GM10266 (cell line): ENCODE data around the gene DYNLT2B.

ENCODE experiments used
- DNase-seq: peaks from one replicate; pipeline ENCODE4 v3.0.0; 2012; ENCODE audit errors: extremely low spot score
- TF ChIP-seq, protein P1 (sequence below): IDR thresholded peaks from 2 replicates; pipeline ENCODE4 v1.5.1; 2012; ENCODE audit warnings: mild to moderate bottlenecking, low read depth; ENCODE audit not compliant: control insufficient read depth, insufficient read depth; ENCODE audit errors: missing control alignments

The DYNLT2B gene

DNA sequence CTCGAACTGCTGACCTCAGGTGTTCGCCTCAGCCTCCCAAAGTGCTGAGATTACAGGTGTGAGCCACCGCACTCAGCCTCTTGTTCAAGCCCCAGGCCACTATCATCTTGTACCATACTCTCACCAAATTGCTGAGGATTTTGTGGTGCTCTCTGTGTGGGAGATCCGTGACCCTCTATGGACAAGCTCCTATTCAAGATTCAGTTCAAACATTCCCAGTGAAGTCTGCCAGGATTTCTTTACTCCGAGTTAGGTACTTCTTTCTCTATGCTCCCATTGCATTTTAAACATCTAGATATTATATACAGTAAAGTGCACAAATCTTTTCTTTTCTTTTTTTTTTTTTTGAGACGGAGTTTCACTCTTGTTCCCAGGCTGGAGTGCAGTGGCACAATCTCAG lies 21.0 kb upstream of the DYNLT2B start:
- TF ChIP-seq, protein P1, sequence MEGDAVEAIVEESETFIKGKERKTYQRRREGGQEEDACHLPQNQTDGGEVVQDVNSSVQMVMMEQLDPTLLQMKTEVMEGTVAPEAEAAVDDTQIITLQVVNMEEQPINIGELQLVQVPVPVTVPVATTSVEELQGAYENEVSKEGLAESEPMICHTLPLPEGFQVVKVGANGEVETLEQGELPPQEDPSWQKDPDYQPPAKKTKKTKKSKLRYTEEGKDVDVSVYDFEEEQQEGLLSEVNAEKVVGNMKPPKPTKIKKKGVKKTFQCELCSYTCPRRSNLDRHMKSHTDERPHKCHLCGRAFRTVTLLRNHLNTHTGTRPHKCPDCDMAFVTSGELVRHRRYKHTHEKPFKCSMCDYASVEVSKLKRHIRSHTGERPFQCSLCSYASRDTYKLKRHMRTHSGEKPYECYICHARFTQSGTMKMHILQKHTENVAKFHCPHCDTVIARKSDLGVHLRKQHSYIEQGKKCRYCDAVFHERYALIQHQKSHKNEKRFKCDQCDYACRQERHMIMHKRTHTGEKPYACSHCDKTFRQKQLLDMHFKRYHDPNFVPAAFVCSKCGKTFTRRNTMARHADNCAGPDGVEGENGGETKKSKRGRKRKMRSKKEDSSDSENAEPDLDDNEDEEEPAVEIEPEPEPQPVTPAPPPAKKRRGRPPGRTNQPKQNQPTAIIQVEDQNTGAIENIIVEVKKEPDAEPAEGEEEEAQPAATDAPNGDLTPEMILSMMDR: no peak
- DNase-seq: no peak

DNA sequence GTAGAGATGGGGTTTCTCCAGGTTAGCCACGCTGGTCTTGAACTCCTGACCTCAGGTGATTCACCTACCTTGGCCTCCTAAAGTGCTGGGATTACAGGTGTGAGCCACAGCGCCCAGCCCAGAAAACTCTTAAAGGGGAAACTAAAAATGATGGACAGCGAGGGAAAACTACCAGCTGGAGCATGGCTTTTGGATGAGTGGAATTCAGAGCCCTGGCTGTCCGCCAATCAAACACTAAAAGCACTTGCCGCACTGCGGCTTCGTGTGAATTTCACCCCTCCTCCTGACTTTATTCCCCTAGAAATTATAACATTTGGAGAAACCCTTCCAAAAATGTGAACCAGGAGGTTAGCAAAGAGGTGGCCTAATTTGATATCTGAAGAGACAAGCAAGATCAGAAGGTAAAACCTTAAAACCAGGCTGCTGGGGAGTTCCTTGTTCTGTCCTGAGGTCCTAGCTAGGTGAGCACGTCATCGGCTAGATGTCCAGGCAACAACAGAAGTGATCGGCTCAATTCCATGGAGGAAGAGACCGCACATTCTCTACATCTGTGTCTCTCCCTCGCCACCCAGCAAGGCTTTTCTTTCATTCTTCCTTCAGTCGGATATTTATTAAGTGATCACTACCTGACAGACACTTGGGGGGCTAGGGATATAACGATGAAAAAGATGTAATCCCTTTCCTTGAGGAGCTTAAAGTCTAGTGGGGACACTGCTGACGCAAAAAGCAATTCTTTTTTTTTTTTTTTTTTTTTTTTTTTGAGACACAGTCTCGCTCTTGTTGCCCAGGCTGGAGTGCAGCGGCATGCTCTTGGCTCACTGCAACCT lies 18.5 kb upstream of the DYNLT2B start:
- no peak for DNase-seq

DNA sequence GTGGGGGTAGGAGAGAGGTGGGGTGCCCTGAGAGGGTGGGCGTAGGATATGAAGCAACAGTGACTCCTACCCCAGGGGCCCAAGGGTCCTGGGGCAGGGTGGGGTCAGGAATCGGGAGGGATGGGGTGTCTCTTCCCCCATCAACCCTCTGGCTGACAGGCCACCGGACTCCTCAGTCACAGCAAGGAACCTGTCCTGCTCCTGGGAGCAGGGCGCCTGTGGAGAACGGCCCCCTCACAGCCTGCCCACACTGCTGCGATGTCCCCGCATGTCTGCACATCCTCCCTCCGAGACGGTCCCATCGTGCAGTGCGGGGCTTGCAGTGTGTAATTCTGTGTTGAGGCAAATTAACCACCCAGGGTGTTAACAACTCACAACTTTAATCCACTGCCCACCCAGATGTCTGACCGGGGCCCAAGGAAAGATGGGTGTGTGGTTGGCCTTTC lies 17.5 kb upstream of the DYNLT2B start:
- TF ChIP-seq, protein P1: no peak
- no peak for DNase-seq

More for the DNA sequence above, 18.5 kb upstream of the DYNLT2B start:
- TF ChIP-seq, protein P1: no peak

DNA sequence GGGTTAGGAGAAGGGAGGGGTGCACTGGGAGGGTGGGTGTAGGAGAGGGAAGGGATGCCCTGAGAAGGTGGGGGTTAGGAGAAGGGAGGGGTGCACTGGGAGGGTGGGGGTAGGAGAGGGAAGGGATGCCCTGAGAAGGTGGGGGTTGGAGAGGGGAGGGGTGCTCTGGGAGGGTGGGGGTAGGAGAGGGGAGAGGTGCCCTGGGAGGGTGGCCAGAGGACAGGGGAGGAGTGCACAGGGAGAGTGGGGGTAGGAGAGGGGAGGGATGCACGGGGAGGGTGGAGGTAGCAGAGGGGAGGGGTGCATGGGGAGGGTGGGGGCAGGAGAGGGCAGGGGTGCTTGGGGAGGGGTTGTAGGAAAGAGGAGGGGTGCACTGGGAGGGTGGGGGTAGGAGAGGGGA lies 16.9 kb upstream of the DYNLT2B start:
- DNase-seq: no peak
- TF ChIP-seq, protein P1: no peak

DNA sequence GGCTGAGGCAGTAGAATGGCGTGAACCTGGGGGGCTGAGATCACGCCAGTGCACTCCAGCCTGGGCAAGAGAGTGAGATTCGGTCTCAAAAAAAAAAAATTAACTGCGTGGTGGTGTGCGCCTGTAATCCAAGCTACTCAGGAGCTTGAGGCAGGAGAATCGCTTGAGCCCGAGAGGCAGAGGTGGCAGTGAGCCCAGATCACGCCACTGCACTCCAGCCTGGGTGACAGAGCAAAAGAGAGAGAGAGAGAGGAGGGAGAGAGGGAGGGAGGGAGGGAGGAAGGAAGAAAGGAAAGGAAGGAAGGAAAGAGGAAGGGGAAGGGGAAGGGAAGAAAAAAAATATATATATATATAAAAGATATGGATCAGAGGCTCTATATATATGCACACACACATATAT lies 14.1 kb upstream of the DYNLT2B start:
- TF ChIP-seq, protein P1: no peak

DNA sequence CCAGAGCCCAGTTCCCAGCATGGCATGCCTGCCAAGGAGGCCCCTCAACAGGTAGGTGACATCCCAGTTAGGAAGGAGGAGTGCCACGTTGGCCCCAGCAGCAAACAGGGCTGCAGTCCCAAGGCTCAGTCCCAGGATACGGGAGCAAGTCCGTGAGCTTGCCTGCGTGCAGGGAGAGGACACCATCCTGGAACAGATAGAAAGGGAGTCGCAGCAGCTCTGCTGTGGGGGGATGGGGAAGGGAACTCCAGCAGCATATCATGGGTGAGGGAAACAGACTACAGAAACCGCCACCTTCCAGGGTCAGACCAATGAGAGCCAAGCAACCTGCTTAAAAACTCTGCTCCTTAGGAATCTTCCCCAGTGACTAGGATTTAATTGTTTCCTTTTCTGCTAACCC lies 9.4 kb upstream of the DYNLT2B start:
- TF ChIP-seq, protein P1: no peak
- DNase-seq: no peak

More for the DNA sequence above, 14.1 kb upstream of the DYNLT2B start:
- no peak for DNase-seq

DNA sequence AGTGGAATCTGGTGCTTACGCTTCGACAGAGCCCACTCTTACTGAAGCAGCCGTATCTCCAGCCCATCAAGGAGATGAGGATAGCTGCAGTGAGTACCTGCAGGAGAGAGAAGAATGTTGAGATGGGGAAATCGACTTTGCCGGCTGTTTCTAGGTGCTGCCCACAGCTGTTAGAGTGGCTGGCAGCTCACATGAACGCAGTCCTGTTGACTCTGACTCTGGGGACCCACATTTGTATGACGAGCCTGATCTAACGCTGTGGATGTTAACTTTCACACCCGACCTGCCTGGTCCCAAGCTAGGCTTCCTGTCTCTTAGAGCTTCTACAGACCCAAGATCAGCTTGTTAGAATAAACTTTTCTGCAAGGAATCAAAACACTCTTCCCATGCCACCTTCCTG lies 8.9 kb upstream of the DYNLT2B start:
- DNase-seq: no peak
- TF ChIP-seq, protein P1: no peak
